Caco-2 (cell line): ENCODE data around the gene ITGA7. TPM values are rescaled to one million over a fixed set of nuclear protein-coding genes. Genes with fewer than 3 reads are reported as not detected.
A peak's percentile ranks its signal among the peaks of the same experiment; 100 is the strongest.

Experiments used
- BruUV-seq: library from RNA; stranded (reverse); fragments of 400-500 nt; replicated peaks from 2 replicates; lab custom pipeline; 2021; lab: Mats Ljungman, UMichigan
- CTCF ChIA-PET: fragments of 300-600 bp; sonication (Branson Sonifier 250); formaldehyde crosslinking; loops from one replicate; lab custom pipeline; 2022; ENCODE audit warnings: antibody characterized with exemption; lab: Charles Lee
- POLR2A ChIA-PET: fragments of 300-600 bp; sonication (Branson Sonifier 250); formaldehyde crosslinking; loops from one replicate; lab custom pipeline; 2022; ENCODE audit warnings: antibody characterized with exemption; lab: Charles Lee
- DNase-seq, 2 experiments: peaks; one replicate each; pipeline versions ENCODE4 v3.0.0 to v3.0.0-alpha.2; 2020 to 2022
- H3K27me3 ChIP-seq: replicated peaks from 2 replicates; pipeline ENCODE4 v1.6.0; 2011; ENCODE audit warnings: low read length; ENCODE audit not compliant: control insufficient read depth, insufficient read depth
- H3K36me3 ChIP-seq: 2 replicates; pipeline ENCODE4 v1.5.1; 2011; ENCODE audit warnings: low read length; ENCODE audit not compliant: control insufficient read depth, insufficient read depth
- H3K4me1 ChIP-seq: fragments of 250-450 bp; sonication (Bioruptor Pico); 2 replicates; pipeline ENCODE4 v1.5.1; 2020; ENCODE audit warnings: mild to moderate bottlenecking
- H3K4me3 ChIP-seq: 2 replicates; pipeline ENCODE4 v1.5.1; 2011; ENCODE audit warnings: low read depth, mild to moderate bottlenecking, control low read depth, low read length
- H3K9me3 ChIP-seq: fragments of 250-450 bp; sonication (Bioruptor Pico); 2 replicates; pipeline ENCODE4 v1.5.1; 2020; ENCODE audit warnings: mild to moderate bottlenecking, moderate library complexity
- H3K27ac Mint-ChIP-seq: one replicate; pipeline ENCODE4 v1.8.0; 2022; ENCODE audit warnings: mixed read lengths; ENCODE audit not compliant: unreplicated experiment
- H3K27me3 Mint-ChIP-seq: one replicate; pipeline ENCODE4 v1.8.0; 2022; ENCODE audit warnings: mixed read lengths; ENCODE audit not compliant: insufficient read depth, unreplicated experiment
- H3K36me3 Mint-ChIP-seq: one replicate; pipeline ENCODE4 v1.8.0; 2022; ENCODE audit warnings: mild to moderate bottlenecking, mixed read lengths; ENCODE audit not compliant: insufficient read depth, unreplicated experiment
- H3K4me1 Mint-ChIP-seq: one replicate; pipeline ENCODE4 v1.8.0; 2022; ENCODE audit warnings: low read depth, mixed read lengths; ENCODE audit not compliant: unreplicated experiment
- H3K4me3 Mint-ChIP-seq: one replicate; pipeline ENCODE4 v1.8.0; 2022; ENCODE audit warnings: mild to moderate bottlenecking, moderate library complexity, mixed read lengths; ENCODE audit not compliant: unreplicated experiment
- H3K9me3 Mint-ChIP-seq: one replicate; pipeline ENCODE4 v1.8.0; 2022; ENCODE audit warnings: mixed read lengths; ENCODE audit not compliant: unreplicated experiment
- intact Hi-C: fragments of 100-400 bp; cut with micrococcal nuclease; formaldehyde crosslinking; loops from one replicate; pipeline ENCODE4 v1.10.0; 2022; ENCODE audit not compliant: unreplicated experiment
- total RNA-seq: library from RNA; stranded (reverse); gene quantifications from 2 replicates; pipeline ENCODE4 v1.2.3, GENCODE V29; 2022
- TF ChIP-seq, protein P1 (sequence below), 2 experiments: fragments of 200-600 bp in 1 of 2; IDR thresholded peaks; 1 replicate in 1 of 2; 2 replicates in 1 of 2; pipeline versions ENCODE4 v1.5.1 to v1.8.0; 2011 to 2022; ENCODE audit warnings: antibody characterized with exemption in 1 of 2, control low read depth in 1 of 2, inconsistent platforms in 1 of 2, low read depth in 1 of 2, low read length in 1 of 2, mild to moderate bottlenecking in 1 of 2, moderate library complexity in 1 of 2; ENCODE audit not compliant: insufficient read depth in 1 of 2, severe bottlenecking in 1 of 2, unreplicated experiment in 1 of 2

The ITGA7 gene
- total RNA-seq, 1 experiment from 2014 or later = 46.1 TPM

DNA sequence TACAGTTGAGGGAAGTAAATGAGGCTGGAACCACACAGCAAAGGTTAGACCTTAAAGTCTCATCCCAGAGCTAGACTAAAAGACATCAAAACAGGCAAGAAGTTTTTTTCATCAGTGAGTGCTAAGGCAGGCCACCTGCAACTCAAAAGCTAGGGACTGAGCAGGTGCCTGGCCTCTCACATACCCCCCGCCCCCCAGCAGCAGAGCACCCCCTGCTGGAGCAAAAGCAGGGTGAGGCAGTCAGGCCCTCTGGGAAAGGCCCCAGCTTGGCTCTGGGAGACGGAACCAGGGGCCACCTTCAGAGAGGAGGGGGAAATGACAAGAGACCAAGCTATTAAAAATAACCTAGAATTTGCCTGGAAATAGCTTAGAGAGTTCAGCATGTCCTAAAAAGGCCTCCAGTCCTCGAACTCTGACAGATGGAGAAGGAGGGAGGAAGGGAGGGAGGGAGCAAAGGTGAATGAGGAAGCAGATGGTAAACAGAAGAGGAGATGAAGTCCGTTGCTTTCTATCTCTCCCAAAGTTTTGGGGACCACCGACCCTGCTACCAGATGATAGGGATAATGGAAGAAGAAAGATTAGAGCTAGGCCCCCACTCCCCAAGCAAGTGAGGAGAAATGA, 1.8 kb downstream of the ITGA7 start:
- H3K27me3 Mint-ChIP-seq = peaks cover 11% of the 10 kb centered on the region
- ChIA-PET CTCF (interaction anchor here (0.7 to 3.5 kb wide), 6 partner anchors 10 to 112 kb away, joined by 3 to 41 read pairs (median 4); partner anchors contain the start of genes BLOC1S1, ORMDL2, RDH5 and SARNP), POLR2A (interaction anchor here (0.5 to 1.4 kb wide), 2 partner anchors 24 to 322 kb away, joined by 4 to 12 read pairs; a partner anchor contains a TSS)
- H3K9me3 Mint-ChIP-seq = no peaks in the 10 kb centered on the region
- peaks cover 37% of the 10 kb centered on the region for H3K4me1 ChIP-seq
- TF ChIP-seq, protein P1, sequence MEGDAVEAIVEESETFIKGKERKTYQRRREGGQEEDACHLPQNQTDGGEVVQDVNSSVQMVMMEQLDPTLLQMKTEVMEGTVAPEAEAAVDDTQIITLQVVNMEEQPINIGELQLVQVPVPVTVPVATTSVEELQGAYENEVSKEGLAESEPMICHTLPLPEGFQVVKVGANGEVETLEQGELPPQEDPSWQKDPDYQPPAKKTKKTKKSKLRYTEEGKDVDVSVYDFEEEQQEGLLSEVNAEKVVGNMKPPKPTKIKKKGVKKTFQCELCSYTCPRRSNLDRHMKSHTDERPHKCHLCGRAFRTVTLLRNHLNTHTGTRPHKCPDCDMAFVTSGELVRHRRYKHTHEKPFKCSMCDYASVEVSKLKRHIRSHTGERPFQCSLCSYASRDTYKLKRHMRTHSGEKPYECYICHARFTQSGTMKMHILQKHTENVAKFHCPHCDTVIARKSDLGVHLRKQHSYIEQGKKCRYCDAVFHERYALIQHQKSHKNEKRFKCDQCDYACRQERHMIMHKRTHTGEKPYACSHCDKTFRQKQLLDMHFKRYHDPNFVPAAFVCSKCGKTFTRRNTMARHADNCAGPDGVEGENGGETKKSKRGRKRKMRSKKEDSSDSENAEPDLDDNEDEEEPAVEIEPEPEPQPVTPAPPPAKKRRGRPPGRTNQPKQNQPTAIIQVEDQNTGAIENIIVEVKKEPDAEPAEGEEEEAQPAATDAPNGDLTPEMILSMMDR (IDR thresholded peaks at IDR 0.05; ENCODE audit: insufficient read depth in 1 of 2, low read depth in 1 of 2, low read length in 1 of 2, severe bottlenecking in 1 of 2, unreplicated experiment in 1 of 2) = peak in 1 of 2 experiments; percentile 34
- intact Hi-C loops = loop anchor here (2.0 kb wide), 1 partner anchor 15 kb away; the partner anchor contains the start of gene RDH5
- peak overlapping the region; percentile 78 for H3K4me3 ChIP-seq
- H3K9me3 ChIP-seq = no peaks in the 10 kb centered on the region
- H3K36me3 Mint-ChIP-seq = no peaks in the 10 kb centered on the region
- no peak for DNase-seq
- H3K27ac Mint-ChIP-seq = no peak overlapping the region
- H3K27me3 ChIP-seq = no peaks in the 10 kb centered on the region
- H3K4me3 Mint-ChIP-seq = peak overlapping the region; percentile 78
- H3K4me1 Mint-ChIP-seq = peaks cover 18% of the 10 kb centered on the region
- BruUV-seq = no TSS peak
- no peaks in the 10 kb centered on the region for H3K36me3 ChIP-seq

- H3K27me3 Mint-ChIP-seq = peaks cover 11% of the 10 kb centered on the region
- TF ChIP-seq, protein P1 (IDR thresholded peaks at IDR 0.05; ENCODE audit: insufficient read depth in 1 of 2, low read depth in 1 of 2, low read length in 1 of 2, severe bottlenecking in 1 of 2, unreplicated experiment in 1 of 2) = no peak
- intact Hi-C loops = loop anchor here (1.0 to 2.0 kb wide), 2 partner anchors 16 to 24 kb away; partner anchors contain the start of gene RDH5
Observed at GRCh38 chr12:55704824-55705718, 2.6 kb downstream of the ITGA7 start.

More at GRCh38 chr12:55704824-55705718, 2.6 kb downstream of the ITGA7 start:
- H3K4me3 Mint-ChIP-seq = peak overlapping the region; percentile 41
- no peak overlapping the region for H3K27ac Mint-ChIP-seq
- CTCF ChIA-PET = interaction anchor here (0.5 to 3.5 kb wide), 7 partner anchors 8 to 989 kb away, joined by 3 to 41 read pairs (median 3); partner anchors contain the start of genes BLOC1S1 and RDH5
- POLR2A ChIA-PET = interaction anchor here (0.9 to 1.4 kb wide), 4 partner anchors 11 to 137 kb away, joined by 3 to 10 read pairs (median 6); partner anchors contain the start of genes BLOC1S1, MMP19 and RDH5
- H3K27me3 ChIP-seq = no peaks in the 10 kb centered on the region
- no peaks in the 10 kb centered on the region for H3K9me3 Mint-ChIP-seq
- peaks cover 20% of the 10 kb centered on the region for H3K4me1 Mint-ChIP-seq
- DNase-seq = peak; percentile 72 to 78
- no peaks in the 10 kb centered on the region for H3K36me3 ChIP-seq
- H3K36me3 Mint-ChIP-seq = no peaks in the 10 kb centered on the region
- H3K4me1 ChIP-seq = peaks cover 37% of the 10 kb centered on the region
- no TSS peak for BruUV-seq
- H3K4me3 ChIP-seq = no peak overlapping the region
- no peaks in the 10 kb centered on the region for H3K9me3 ChIP-seq
